HG02840 (cell line): ENCODE results near the gene SLMAP.
"Not testable (repeated sequence)": the region's sequence is repeated elsewhere in the genome, so short reads cannot be mapped to it uniquely, and the experiment has no call there.

Experiments
- ATAC-seq: cut with Tn5 transposase; IDR thresholded peaks from one replicate; pipeline ENCODE4 v1.9.1; 2021; ENCODE audit warnings: mild to moderate bottlenecking, moderate library complexity, moderate number of reproducible peaks; ENCODE audit not compliant: unreplicated experiment, low FRiP score

SLMAP gene

DNA sequence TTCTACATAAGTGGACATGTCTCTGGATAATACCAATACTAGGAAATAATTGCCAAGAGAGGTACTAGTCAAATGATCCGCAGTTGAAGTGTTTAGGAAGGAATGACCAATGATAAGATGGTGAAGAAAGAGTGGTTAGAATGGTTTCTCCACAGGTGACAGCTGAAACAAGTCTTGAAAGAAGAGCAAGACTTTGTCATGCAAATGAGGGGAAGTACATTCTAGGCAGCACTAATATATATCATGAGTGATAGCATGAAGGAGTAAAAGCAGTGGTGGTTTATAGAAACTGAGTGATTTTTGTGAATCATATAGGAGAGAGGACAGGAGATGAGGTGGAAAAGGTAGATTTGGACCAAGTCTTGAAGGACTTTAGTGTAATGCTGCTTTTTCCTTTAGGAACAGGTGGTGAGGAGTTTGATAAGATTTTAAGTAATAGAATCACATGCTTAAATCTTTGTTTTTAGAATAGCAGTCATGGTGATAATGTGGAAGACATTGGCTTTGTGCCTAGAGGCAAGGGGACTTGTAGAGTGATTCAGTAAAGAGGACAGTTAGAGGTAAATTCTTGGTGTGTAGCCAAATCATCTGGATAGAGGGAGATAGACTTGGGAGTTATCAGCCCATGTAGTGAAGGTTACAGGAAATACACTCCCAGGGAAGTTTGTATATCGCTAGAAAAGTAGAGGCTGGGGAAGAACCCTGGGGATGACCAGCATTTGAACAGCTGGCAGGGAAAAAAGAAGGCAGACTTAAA is 31.9 kb downstream of the SLMAP start:
- peak; percentile 74 for ATAC-seq

DNA sequence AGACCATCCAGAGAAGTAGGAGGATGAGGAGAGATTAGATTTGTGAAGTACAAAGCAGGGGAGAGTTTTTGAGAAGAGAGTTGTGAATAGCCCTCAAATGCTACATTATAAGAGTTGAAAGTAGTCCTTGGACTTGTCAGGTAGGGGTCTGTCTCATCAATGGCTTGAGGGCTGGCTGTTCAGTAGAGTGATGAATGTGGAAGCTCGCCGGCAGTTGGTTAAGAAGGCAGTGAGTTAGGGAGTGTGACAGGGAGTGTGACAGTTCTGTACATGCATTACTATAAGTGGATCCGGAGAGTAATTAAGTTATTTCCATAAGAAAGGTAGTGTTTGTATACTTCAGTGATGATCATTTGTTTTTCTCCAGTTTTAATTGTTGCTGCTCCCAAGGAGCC is 32.5 kb downstream of the SLMAP start:
- ATAC-seq: no peak

GRCh38 chr3:57791245-57791644 is 35.1 kb downstream of the SLMAP start:
- no peak for ATAC-seq

- ATAC-seq: no peak
These were observed 36.1 kb downstream of the SLMAP start for GRCh38 chr3:57792198-57792597.

DNA sequence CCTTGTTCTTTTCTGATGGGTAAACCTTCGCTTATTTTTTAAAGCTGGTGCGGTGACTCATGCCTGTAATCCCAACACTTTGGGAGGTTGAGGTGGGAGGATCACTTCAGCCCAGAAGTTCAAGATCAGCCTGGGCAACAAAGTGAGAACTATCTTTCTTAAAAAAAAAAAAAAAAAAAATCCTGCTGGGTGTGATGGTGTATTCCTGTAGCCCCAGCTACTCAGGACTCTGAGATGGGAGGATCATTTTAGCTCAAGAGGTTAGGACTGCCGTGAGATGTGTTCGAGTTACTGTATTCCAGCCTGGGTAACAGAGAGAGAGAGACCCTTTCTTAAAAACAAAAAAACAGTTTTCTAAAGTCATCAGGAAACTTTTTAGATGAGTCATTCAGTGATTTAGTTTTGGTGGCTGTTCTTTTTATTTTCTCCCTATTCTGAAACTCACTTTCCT is 37.7 kb downstream of the SLMAP start:
- ATAC-seq: no peak

DNA sequence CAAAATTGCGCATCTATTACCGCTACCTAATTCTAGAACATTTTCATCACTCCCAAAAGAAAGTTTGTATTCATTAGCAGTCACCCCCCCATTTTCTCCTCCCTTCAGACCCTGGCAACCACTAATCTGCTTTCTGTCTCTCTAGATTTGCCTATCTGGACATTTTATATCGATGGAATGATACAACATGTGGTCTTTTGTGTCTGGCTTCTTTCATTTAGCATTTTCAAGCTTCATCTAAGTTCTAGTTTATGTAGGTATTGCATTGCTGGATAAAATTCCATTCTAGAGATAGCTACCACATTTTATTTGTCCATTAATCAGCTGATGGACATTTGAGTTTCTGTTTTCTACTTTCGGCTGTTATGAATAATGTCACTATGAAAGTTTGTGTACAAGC is 38.4 kb downstream of the SLMAP start:
- no peak for ATAC-seq

DNA sequence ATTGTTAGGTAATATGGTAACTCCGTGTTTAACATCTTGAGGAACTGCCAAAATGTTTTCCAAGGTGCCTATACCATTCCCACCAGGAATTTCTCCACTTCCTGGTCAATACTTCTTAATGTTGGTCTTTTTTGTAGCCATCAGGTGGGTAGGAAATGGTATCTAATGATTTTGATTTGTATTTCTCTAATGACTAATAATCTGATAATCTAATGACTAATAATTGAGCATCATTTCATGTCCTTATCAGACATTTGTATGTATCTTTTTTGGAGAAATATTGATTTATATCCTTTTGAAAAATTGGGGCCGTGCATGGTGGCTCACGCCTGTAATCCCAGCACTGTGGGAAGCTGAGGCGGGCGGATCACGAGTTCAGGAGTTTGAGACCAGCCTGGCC is 38.8 kb downstream of the SLMAP start:
- ATAC-seq: no peak

GRCh38 chr3:57796261-57796660 is 40.2 kb downstream of the SLMAP start:
- ATAC-seq: no peak

- ATAC-seq: no peak
These were observed 41.8 kb downstream of the SLMAP start for GRCh38 chr3:57797701-57798487.

GRCh38 chr3:57803647-57804081 is 47.6 kb downstream of the SLMAP start:
- ATAC-seq: no peak

DNA sequence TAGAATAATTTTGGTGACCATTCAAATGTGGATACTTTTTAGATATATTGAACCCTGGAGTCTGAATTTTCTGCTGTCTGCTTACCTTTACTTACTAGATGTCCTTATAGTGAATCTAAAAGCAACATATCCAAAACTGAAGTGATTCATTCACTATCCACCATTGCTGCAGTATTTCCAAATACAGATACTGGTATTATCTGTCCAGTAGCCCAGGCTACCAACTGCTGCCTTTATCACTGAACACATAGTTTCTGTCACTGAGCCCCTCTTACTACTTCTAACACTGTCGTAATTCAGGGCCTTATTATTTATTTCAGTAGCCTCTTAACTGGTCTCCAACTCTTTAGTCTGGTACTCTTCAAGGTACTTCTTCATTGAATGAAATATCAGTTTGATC is 49.2 kb downstream of the SLMAP start:
- ATAC-seq: no peak

DNA sequence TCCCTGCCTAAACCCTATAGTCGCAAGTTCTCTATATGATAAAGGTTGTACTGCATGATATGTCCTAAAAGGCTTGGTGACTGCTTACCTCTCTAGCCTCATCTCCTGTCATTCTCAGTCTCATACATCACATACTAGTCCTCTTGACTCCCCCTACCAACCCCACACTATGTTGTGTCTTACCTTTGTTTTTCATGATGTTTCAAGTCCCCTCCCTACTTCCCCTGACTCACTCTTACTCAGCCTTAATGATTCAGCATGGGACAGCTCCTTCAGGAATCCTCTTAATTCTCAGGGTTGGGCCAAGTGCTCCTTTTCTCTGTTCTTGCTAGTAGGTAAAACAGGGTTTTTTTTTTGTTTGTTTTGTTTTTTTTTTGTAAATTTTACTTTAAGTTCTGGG is 49.6 kb downstream of the SLMAP start:
- no peak for ATAC-seq

DNA sequence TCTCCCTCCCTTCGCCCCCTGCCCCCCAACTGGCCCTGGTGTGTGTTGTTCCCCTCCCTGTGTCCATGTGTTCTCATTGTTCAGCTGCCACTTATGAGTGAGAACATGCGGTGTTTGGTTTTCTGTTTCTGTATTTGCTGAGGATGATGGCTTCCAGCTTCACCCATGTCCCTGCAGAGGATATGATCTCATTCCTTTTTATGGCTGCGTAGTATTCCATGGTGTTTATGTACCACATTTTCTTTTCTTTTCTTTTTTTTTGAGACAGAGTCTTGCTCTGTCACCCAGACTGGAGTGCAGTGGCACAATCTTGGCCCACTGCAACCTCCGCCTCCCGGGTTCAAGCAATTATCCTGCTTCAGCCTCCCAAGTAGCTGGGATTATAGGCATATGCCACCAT is 50.1 kb downstream of the SLMAP start:
- ATAC-seq: not testable (repeated sequence)

DNA sequence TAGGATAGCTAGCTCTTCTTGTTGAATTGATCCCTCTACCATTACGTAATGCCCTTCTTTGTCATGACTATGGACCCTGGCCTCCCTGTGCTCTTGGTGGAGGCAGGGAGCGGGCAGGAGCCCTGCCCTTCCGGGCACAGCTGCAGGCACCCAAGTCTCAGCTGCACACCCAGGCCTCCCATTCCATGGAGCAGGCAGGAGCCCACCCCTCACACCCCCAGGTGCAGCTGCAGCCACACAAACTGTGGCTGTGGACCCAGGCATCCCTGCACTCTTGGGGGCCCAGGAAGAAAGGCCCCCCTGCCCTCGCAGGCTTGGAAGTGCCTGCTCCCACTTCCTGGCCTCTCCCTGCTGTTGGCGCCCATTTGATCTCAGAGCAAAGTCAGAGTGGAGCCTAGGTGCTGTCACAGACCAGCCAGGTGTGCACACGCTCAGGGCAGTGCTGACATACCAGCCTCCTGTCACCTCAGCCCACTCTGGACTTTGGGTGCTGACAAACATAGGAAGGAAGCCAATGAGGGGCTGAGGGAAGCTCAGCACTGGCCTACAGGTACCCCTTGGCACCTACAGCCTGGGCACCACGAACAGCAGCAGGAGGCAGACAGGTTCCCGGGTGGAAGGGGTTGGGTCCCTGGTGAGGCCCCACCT is 53.0 kb downstream of the SLMAP start:
- no peak for ATAC-seq

DNA sequence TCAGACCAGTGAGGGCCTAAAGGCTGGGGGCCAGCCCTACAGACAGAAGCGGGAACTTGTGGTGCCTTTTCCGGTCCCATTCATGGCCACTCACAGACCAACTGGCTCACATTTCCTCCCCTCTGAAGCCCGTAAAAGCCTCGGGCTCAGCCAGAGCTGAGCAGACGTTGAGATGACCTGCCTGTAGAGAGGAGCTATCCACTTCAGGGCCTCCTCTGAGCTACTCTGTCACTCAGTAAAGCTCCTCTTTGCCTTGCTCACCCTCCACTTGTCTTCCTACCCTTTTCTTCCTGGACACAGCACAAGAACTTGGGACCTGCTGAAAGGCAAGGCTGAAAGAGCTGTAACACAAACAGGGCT is 53.5 kb downstream of the SLMAP start:
- ATAC-seq: no peak

GRCh38 chr3:57810048-57810447 is 53.9 kb downstream of the SLMAP start:
- no peak for ATAC-seq

GRCh38 chr3:57810471-57811137 is 54.5 kb downstream of the SLMAP start:
- no peak for ATAC-seq

DNA sequence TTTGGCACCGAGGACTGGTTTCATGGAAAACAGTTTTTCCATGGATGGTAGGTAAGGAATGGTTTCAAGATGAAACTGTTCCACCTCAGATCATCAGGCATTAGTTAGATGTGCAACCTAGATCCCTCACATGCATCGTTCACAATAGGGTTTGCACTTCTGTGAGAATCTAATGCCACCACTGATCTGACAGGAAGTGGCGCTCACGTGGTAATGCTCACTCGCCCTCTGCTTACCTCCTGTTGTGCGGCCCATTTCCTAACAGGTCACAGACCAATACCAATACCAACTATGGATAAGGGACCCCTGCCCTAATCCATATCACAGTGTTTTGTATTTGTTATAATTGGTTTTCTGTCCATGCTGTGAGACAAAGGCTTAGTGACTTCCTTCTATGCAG is 58.9 kb downstream of the SLMAP start:
- no peak for ATAC-seq

DNA sequence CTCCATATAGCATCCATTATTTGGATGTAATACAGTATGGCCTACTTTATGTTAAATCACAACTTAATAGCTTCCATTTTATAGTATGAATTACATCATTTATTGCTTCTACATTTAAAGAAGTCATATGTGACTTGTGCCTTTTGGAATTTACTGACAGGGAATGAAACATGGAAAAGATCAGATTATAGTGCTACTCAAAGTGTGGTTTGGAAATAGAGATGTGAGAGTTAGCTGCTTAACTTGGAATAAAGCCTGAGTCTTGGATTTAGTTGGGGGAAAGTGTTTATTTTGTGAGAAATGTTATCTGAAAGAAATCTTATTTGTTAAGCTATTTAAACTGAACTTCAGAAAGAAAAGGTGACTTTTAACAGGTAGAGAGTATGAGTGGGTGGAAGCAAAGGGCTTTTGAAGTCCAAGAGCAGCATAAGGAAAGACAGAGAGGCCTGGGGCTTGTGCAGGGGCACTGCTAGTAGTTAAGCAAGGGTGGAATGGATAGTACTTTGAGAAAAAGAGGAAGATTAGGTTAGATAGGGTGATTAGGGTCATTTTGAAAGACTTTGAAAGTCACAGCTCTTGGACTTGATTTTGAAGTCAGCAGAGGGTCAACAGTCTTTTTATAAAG is 60.5 kb downstream of the SLMAP start:
- no peak for ATAC-seq

DNA sequence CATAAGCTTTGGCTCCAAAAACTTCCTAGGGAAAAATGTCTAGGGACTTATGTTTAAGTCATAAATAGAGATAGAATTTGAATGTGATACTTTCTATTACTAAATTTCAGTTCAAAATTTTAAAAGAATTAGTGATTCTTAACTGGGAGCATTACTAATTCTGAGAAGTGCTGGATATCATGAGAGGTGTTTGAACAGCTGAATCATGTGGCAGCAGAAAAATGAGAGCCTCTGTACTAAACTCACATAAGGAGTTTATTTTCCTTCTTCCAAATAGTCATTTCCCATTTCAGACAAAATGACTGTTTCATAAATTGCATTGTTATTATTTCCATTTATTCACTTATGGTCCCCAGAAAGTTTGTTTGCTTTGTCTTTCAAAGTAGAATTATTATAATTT is 62.7 kb downstream of the SLMAP start:
- no peak for ATAC-seq
